KMS-11 (cell line): ENCODE measurements around the gene SIAH2.

ENCODE experiments used
- H2AFZ ChIP-seq: fragments of 200-600 bp; sonication (generic); 2 replicates; pipeline ENCODE4 v1.6.1; 2016; ENCODE audit warnings: antibody characterized with exemption, mixed run types, low read depth
- H3K27ac ChIP-seq: fragments of 200-600 bp; sonication (generic); 2 replicates; pipeline ENCODE4 v1.6.1; 2016; ENCODE audit warnings: mild to moderate bottlenecking, mixed run types
- H3K27me3 ChIP-seq: fragments of 200-600 bp; sonication (generic); 2 replicates; pipeline ENCODE4 v1.6.1; 2017; ENCODE audit warnings: mild to moderate bottlenecking, low read depth, mixed run types, moderate library complexity; ENCODE audit not compliant: insufficient read depth
- H3K36me3 ChIP-seq: fragments of 200-600 bp; sonication (generic); 2 replicates; pipeline ENCODE4 v1.6.1; 2017; ENCODE audit warnings: mild to moderate bottlenecking, mixed run types; ENCODE audit not compliant: insufficient read depth
- H3K4me1 ChIP-seq: fragments of 200-600 bp; sonication (generic); 2 replicates; pipeline ENCODE4 v1.6.1; 2016; ENCODE audit warnings: mild to moderate bottlenecking, low read depth, mixed run types; ENCODE audit not compliant: poor library complexity, severe bottlenecking
- H3K4me2 ChIP-seq: fragments of 200-600 bp; sonication (generic); 2 replicates; pipeline ENCODE4 v1.7.0; 2016; ENCODE audit warnings: mild to moderate bottlenecking, mixed run types
- H3K4me3 ChIP-seq: fragments of 200-600 bp; sonication (generic); IDR thresholded peaks from 2 replicates; pipeline ENCODE4 v1.6.1; 2017; ENCODE audit warnings: low read depth, low read length, mixed read lengths; ENCODE audit not compliant: insufficient read depth
- H3K79me2 ChIP-seq: fragments of 200-600 bp; sonication (generic); 2 replicates; pipeline ENCODE4 v1.6.1; 2016; ENCODE audit warnings: low read depth, mixed run types; ENCODE audit not compliant: insufficient read depth
- H3K9ac ChIP-seq: fragments of 200-600 bp; sonication (generic); 2 replicates; pipeline ENCODE4 v1.6.1; 2016; ENCODE audit warnings: mild to moderate bottlenecking, mixed run types
- H4K20me1 ChIP-seq: fragments of 200-600 bp; sonication (generic); 2 replicates; pipeline ENCODE4 v1.6.1; 2016; ENCODE audit warnings: mild to moderate bottlenecking, mixed run types; ENCODE audit not compliant: insufficient read depth
- TF ChIP-seq, protein P1 (sequence below): fragments of 200-600 bp; sonication (generic); conservative IDR thresholded peaks from 2 replicates; pipeline ENCODE4 v1.6.1; 2017; ENCODE audit warnings: low read depth, mild to moderate bottlenecking, antibody characterized with exemption, low read length, moderate library complexity, mixed read lengths

SIAH2 gene

DNA sequence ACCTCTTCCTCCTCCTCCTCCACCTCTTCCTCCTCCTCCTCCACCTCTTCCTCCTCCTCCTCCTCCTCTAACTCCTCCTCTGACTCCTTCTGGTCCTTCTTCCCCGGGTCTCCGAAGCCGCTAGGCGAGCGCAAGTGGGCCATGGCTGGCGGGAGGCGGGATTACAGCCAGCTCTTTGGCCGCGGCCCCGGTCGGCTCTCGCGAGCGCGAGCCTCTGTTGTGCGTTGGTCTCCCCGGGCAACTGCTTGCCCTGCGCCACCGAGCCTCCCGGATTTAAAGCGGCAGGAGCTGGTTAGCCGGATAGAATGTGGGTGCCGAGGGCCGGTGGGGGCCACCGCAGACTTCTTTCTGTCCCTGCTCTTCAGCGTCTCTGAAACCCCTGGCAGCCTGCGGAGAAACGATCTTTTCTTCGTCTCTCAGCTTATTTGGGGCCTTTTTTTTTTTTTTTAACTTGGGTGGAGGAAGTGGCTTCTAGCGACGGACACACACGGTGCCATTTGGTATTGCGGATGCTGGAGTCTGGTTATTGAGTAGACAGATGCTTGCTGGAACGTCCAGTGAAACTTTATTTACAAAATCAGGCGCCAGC, 59.1 kb downstream of the SIAH2 start, which contains the start of gene ERICH6:
Gene ERICH6, minus strand, starts transcription at position 165 of the 589 bp plus-strand sequence. Its CDS starts 22 bp downstream, at position 143.
- Histone ChIP-seq H3K27me3 (no peaks in the 10 kb centered on the region), H3K9ac (peak within 1 kb of the TSS; percentile 78), H4K20me1 (no peaks in the 10 kb centered on the region), H3K4me3 (peak within 1 kb of the TSS; percentile 94), H3K36me3 (no peaks in the 10 kb centered on the region), H3K4me1 (no peaks in the 10 kb centered on the region), H3K79me2 (no peaks in the 10 kb centered on the region), H3K4me2 (peak within 1 kb of the TSS; percentile 60), H3K27ac (peak within 1 kb of the TSS; percentile 70), H2AFZ (peak within 1 kb of the TSS; percentile 87)
- TF ChIP-seq, protein P1, sequence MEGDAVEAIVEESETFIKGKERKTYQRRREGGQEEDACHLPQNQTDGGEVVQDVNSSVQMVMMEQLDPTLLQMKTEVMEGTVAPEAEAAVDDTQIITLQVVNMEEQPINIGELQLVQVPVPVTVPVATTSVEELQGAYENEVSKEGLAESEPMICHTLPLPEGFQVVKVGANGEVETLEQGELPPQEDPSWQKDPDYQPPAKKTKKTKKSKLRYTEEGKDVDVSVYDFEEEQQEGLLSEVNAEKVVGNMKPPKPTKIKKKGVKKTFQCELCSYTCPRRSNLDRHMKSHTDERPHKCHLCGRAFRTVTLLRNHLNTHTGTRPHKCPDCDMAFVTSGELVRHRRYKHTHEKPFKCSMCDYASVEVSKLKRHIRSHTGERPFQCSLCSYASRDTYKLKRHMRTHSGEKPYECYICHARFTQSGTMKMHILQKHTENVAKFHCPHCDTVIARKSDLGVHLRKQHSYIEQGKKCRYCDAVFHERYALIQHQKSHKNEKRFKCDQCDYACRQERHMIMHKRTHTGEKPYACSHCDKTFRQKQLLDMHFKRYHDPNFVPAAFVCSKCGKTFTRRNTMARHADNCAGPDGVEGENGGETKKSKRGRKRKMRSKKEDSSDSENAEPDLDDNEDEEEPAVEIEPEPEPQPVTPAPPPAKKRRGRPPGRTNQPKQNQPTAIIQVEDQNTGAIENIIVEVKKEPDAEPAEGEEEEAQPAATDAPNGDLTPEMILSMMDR, result no peak

DNA sequence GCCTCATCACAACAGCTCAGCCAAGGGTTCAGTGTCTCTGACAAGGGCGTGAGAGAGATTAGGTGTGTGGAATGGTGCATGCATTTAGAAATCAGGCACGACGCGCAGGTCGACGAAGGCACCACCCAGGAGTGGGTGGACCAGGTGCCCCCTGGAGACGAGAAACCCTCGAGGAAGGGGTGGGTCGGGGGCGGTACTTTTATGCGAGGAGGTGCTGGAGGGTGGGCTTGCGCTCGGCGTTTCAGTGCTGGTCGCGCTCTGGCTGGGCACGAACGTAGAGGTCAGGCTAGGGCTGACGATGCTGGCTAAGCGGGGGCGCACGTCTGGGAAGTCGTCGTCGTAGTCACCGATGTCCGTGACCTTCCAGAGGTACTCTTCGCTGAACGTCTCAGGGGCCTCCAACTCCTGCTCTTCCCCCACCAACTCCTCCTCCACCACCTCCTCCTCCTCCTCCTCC, 59.6 kb downstream of the SIAH2 start:
- Histone ChIP-seq H3K79me2 (no peaks in the 10 kb centered on the region), H3K4me2 (peak overlapping the region; percentile 26; the same call in 1 of the 2 replicates), H3K27me3 (no peaks in the 10 kb centered on the region), H3K9ac (peak overlapping the region; percentile 78; the same call in 1 of the 2 replicates), H3K27ac (peak overlapping the region; percentile 70), H3K4me1 (no peaks in the 10 kb centered on the region), H3K4me3 (no peak overlapping the region), H3K36me3 (no peaks in the 10 kb centered on the region), H4K20me1 (no peaks in the 10 kb centered on the region), H2AFZ (peak overlapping the region; percentile 87; the same call in 1 of the 2 replicates)
- TF ChIP-seq, protein P1, result no peak

DNA sequence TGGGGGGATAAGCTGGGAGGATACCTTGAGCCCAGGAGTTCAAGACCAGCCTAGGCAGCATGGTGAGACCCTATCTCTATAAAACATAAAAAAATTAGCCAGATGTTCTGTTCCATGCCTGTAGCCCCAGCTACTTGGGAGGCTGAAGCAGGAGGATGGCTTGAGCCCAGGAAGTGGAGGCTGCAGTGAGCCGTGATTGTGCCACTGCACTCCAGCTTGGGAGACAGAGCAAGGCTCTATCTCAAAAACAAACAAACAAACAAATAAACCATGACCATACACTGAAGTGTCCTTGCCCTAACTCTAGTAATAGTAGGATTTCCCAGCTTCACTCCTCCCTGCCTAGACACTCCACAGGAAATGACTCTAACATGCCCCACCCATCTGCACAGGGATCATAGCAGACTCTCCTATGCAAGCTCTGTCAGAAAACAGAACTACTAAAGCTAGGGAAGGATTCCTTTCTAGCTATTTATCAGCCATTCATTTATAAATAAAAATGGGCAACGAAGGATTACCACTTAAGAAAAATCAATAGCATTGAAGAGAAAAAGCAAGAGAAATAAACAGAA, 63.8 kb downstream of the SIAH2 start:
- H3K4me3 ChIP-seq, result no peak overlapping the region
- H3K27me3 ChIP-seq, result no peaks in the 10 kb centered on the region
- H3K36me3 ChIP-seq, result no peaks in the 10 kb centered on the region
- no peaks in the 10 kb centered on the region for H3K4me1 ChIP-seq
- TF ChIP-seq, protein P1, result no peak
- H4K20me1 ChIP-seq, result no peaks in the 10 kb centered on the region
- no peak overlapping the region for H2AFZ ChIP-seq
- H3K4me2 ChIP-seq, result no peak overlapping the region
- H3K9ac ChIP-seq, result no peak overlapping the region
- no peaks in the 10 kb centered on the region for H3K79me2 ChIP-seq
- H3K27ac ChIP-seq, result no peak overlapping the region

DNA sequence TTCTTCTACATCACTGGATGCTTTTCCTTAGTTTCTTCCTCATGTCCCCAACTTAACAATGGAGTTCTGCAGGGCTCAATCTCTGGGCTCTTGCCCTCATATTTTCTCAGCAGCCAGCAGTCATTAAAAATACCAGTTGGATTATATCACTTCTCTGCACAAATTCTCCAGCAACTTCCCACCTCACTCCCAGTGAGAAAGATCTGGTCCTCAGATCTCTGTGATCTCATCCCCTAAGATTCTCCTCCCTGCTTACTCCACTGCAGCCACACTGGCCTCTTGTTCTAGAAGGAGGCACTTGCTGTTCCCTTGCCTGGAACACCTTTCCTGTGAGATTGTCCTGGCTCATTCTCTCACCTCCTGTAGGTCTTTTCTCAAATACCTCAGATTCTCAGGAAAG, 65.3 kb downstream of the SIAH2 start:
- Histone ChIP-seq H3K27ac (no peak overlapping the region), H3K27me3 (no peaks in the 10 kb centered on the region), H3K9ac (no peak overlapping the region), H3K36me3 (no peaks in the 10 kb centered on the region), H3K4me3 (no peak overlapping the region), H3K4me1 (no peaks in the 10 kb centered on the region), H3K79me2 (no peaks in the 10 kb centered on the region), H3K4me2 (no peak overlapping the region), H2AFZ (no peak overlapping the region), H4K20me1 (no peaks in the 10 kb centered on the region)
- TF ChIP-seq, protein P1, result no peak
